ENCODE data around the gene MT1E.

- TF ChIP-seq CTCF (conservative IDR thresholded peaks at IDR 0.05; ENCODE audit: low read depth, low read length) (no peak), EZH2 (IDR thresholded peaks at IDR 0.05; ENCODE audit: low read length, unreplicated experiment) (no peak), EZH2phosphoT487 (IDR thresholded peaks at IDR 0.05; ENCODE audit: borderline replicate concordance, low read length) (no peak)
Observed at GRCh38 chr16:56675685-56676210, 50.2 kb downstream of the MT1E start.

Data from PC-3 (cell line).